NCI-H748 treated with DMSO at 0.1 percent for 48 hours (cell line): Measurements from ENCODE around the gene TBC1D22B.
"Not testable (repeated sequence)": the region's sequence is repeated elsewhere in the genome, so short reads cannot be mapped to it uniquely, and the experiment has no call there.

Experiments
- DNase-seq: peaks from one replicate; lab custom pipeline; 2025; lab: John Stamatoyannopoulos, UW

The TBC1D22B gene

GRCh38 chr6:37321516-37322415 is 64.2 kb downstream of the TBC1D22B start:
- DNase-seq = no peak

- no peak for DNase-seq
These were observed 66.0 kb downstream of the TBC1D22B start for GRCh38 chr6:37323580-37323979.

- DNase-seq = no peak
These were observed 66.8 kb downstream of the TBC1D22B start for GRCh38 chr6:37324131-37325033.

GRCh38 chr6:37330345-37330744 is 72.8 kb downstream of the TBC1D22B start:
- not testable (repeated sequence) for DNase-seq

GRCh38 chr6:37331047-37331446 is 73.5 kb downstream of the TBC1D22B start:
- DNase-seq = no peak

GRCh38 chr6:37332894-37333293 is 75.3 kb downstream of the TBC1D22B start:
- DNase-seq = no peak

GRCh38 chr6:37334047-37334446 is 76.5 kb downstream of the TBC1D22B start:
- no peak for DNase-seq

GRCh38 chr6:37338317-37338716 is 80.7 kb downstream of the TBC1D22B start:
- DNase-seq = not testable (repeated sequence)

GRCh38 chr6:37338745-37339255 is 81.2 kb downstream of the TBC1D22B start:
- DNase-seq = no peak

- DNase-seq = no peak
These were observed 82.4 kb downstream of the TBC1D22B start for GRCh38 chr6:37339741-37340638.

GRCh38 chr6:37340639-37340943 is 83.0 kb downstream of the TBC1D22B start:
- DNase-seq = no peak

GRCh38 chr6:37343248-37343647 is 85.7 kb downstream of the TBC1D22B start:
- no peak for DNase-seq

GRCh38 chr6:37344308-37344707 is 86.7 kb downstream of the TBC1D22B start:
- no peak for DNase-seq

GRCh38 chr6:37345804-37346203 is 88.2 kb downstream of the TBC1D22B start:
- not testable (repeated sequence) for DNase-seq

GRCh38 chr6:37347177-37347576 is 89.6 kb downstream of the TBC1D22B start:
- no peak for DNase-seq

- no peak for DNase-seq
These were observed 90.1 kb downstream of the TBC1D22B start for GRCh38 chr6:37347670-37348111.

- no peak for DNase-seq
These were observed 93.5 kb downstream of the TBC1D22B start for GRCh38 chr6:37351027-37351426.

- DNase-seq = no peak
These were observed 94.8 kb downstream of the TBC1D22B start for GRCh38 chr6:37352384-37352783.

- DNase-seq = peak; percentile 87
These were observed 96.4 kb downstream of the TBC1D22B start, which contains the start of gene RNF8 for GRCh38 chr6:37353761-37354525. TSS of gene RNF8 (plus strand) at chr6:37353983. CDS start at chr6:37354165, 182 bp downstream.

GRCh38 chr6:37354526-37355384 is 97.2 kb downstream of the TBC1D22B start:
- no peak for DNase-seq
